Measurements from ENCODE around the gene TDRD6. TPM values are rescaled to one million over a fixed set of nuclear protein-coding genes. Genes with fewer than 3 reads are reported as not detected.
"Not testable (repeated sequence)": the region's sequence is repeated elsewhere in the genome, so short reads cannot be mapped to it uniquely, and the experiment has no call there.

The TDRD6 gene
- total RNA-seq, 2 donors from 2014 or later: not detected

GRCh38 chr6:46736906-46737305 lies 49.2 kb downstream of the TDRD6 start:
- no peak overlapping the region for H3K4me3 Mint-ChIP-seq
- DNase-seq: no peak
- no peak overlapping the region for H3K27ac Mint-ChIP-seq
- H3K27me3 Mint-ChIP-seq: peaks cover 66% of the 10 kb centered on the region
- no peak for ATAC-seq
- H3K4me1 Mint-ChIP-seq: peaks cover 11% of the 10 kb centered on the region
- H3K36me3 Mint-ChIP-seq (ENCODE audit: low read depth): peaks cover 5% of the 10 kb centered on the region
- no peaks in the 10 kb centered on the region for H3K9me3 ChIP-seq (ENCODE audit: control insufficient read depth, low read length, poor library complexity, severe bottlenecking)

GRCh38 chr6:46741482-46741881 lies 53.8 kb downstream of the TDRD6 start:
- H3K4me1 Mint-ChIP-seq: no peaks in the 10 kb centered on the region
- ATAC-seq (no peak), DNase-seq (no peak)
- no peak overlapping the region for H3K27ac Mint-ChIP-seq
- no peaks in the 10 kb centered on the region for H3K36me3 Mint-ChIP-seq (ENCODE audit: low read depth)
- no peaks in the 10 kb centered on the region for H3K9me3 ChIP-seq (ENCODE audit: control insufficient read depth, low read length, poor library complexity, severe bottlenecking)
- H3K27me3 Mint-ChIP-seq: peaks cover 34% of the 10 kb centered on the region
- no peak overlapping the region for H3K4me3 Mint-ChIP-seq

- Mint-ChIP-seq H3K27ac (no peak overlapping the region), H3K4me1 (no peaks in the 10 kb centered on the region), H3K36me3 (ENCODE audit: low read depth) (no peaks in the 10 kb centered on the region), H3K27me3 (peaks cover 31% of the 10 kb centered on the region), H3K4me3 (no peak overlapping the region)
- H3K9me3 ChIP-seq (ENCODE audit: control insufficient read depth, low read length, poor library complexity, severe bottlenecking): no peaks in the 10 kb centered on the region
- DNase-seq (no peak), ATAC-seq (no peak)
Measured at GRCh38 chr6:46741910-46742309, 54.2 kb downstream of the TDRD6 start.

GRCh38 chr6:46743425-46744158 lies 55.9 kb downstream of the TDRD6 start:
- no peak for DNase-seq
- Mint-ChIP-seq H3K4me1 (no peaks in the 10 kb centered on the region), H3K4me3 (no peak overlapping the region), H3K27me3 (peaks cover 14% of the 10 kb centered on the region), H3K36me3 (ENCODE audit: low read depth) (no peaks in the 10 kb centered on the region), H3K27ac (no peak overlapping the region)
- ATAC-seq: no peak
- no peaks in the 10 kb centered on the region for H3K9me3 ChIP-seq (ENCODE audit: control insufficient read depth, low read length, poor library complexity, severe bottlenecking)

- not testable (repeated sequence) for H3K36me3 Mint-ChIP-seq (ENCODE audit: low read depth); DNase-seq; H3K4me3 Mint-ChIP-seq; H3K27ac Mint-ChIP-seq; H3K9me3 ChIP-seq (ENCODE audit: control insufficient read depth, low read length, poor library complexity, severe bottlenecking); H3K4me1 Mint-ChIP-seq; ATAC-seq
- H3K27me3 Mint-ChIP-seq: peaks cover 12% of the 10 kb centered on the region
Measured at GRCh38 chr6:46744159-46744725, 56.6 kb downstream of the TDRD6 start.

GRCh38 chr6:46745973-46746372 lies 58.3 kb downstream of the TDRD6 start:
- no peak for DNase-seq
- Mint-ChIP-seq H3K4me3 (no peak overlapping the region), H3K27ac (no peak overlapping the region), H3K36me3 (ENCODE audit: low read depth) (no peaks in the 10 kb centered on the region), H3K4me1 (no peaks in the 10 kb centered on the region), H3K27me3 (peaks cover 12% of the 10 kb centered on the region)
- H3K9me3 ChIP-seq (ENCODE audit: control insufficient read depth, low read length, poor library complexity, severe bottlenecking): no peaks in the 10 kb centered on the region
- ATAC-seq: no peak

GRCh38 chr6:46746696-46747095 lies 59.0 kb downstream of the TDRD6 start, which contains the start of gene ANKRD66:
Gene ANKRD66 (plus strand): TSS chr6:46746933. CDS start chr6:46751949, 5,016 bp downstream.
- H3K9me3 ChIP-seq (ENCODE audit: control insufficient read depth, low read length, poor library complexity, severe bottlenecking): no peaks in the 10 kb centered on the region
- no peak for ATAC-seq
- Mint-ChIP-seq H3K27me3 (peaks cover 12% of the 10 kb centered on the region), H3K36me3 (ENCODE audit: low read depth) (no peaks in the 10 kb centered on the region), H3K4me1 (no peaks in the 10 kb centered on the region), H3K4me3 (no peak within 1 kb of the TSS), H3K27ac (no peak within 1 kb of the TSS)
- no peak for DNase-seq

GRCh38 chr6:46748940-46749503 lies 61.3 kb downstream of the TDRD6 start:
- ATAC-seq: no peak
- H3K36me3 Mint-ChIP-seq (ENCODE audit: low read depth): no peaks in the 10 kb centered on the region
- no peaks in the 10 kb centered on the region for H3K9me3 ChIP-seq (ENCODE audit: control insufficient read depth, low read length, poor library complexity, severe bottlenecking)
- H3K4me1 Mint-ChIP-seq: no peaks in the 10 kb centered on the region
- no peak for DNase-seq
- no peak overlapping the region for H3K4me3 Mint-ChIP-seq
- no peak overlapping the region for H3K27ac Mint-ChIP-seq
- H3K27me3 Mint-ChIP-seq: peaks cover 20% of the 10 kb centered on the region

GRCh38 chr6:46749731-46750130 lies 62.0 kb downstream of the TDRD6 start:
- no peak for ATAC-seq
- no peak overlapping the region for H3K4me3 Mint-ChIP-seq

GRCh38 chr6:46751658-46752057 lies 64.0 kb downstream of the TDRD6 start:
- H3K36me3 Mint-ChIP-seq (ENCODE audit: low read depth): no peaks in the 10 kb centered on the region
- no peaks in the 10 kb centered on the region for H3K4me1 Mint-ChIP-seq
- no peak overlapping the region for H3K4me3 Mint-ChIP-seq
- H3K27ac Mint-ChIP-seq: no peak overlapping the region
- H3K9me3 ChIP-seq (ENCODE audit: control insufficient read depth, low read length, poor library complexity, severe bottlenecking): no peaks in the 10 kb centered on the region
- H3K27me3 Mint-ChIP-seq: peaks cover 14% of the 10 kb centered on the region
- ATAC-seq (no peak), DNase-seq (no peak)

More at GRCh38 chr6:46749731-46750130, 62.0 kb downstream of the TDRD6 start:
- Mint-ChIP-seq H3K27me3 (peaks cover 20% of the 10 kb centered on the region), H3K36me3 (ENCODE audit: low read depth) (no peaks in the 10 kb centered on the region), H3K4me1 (no peaks in the 10 kb centered on the region), H3K27ac (no peak overlapping the region)
- H3K9me3 ChIP-seq (ENCODE audit: control insufficient read depth, low read length, poor library complexity, severe bottlenecking): no peaks in the 10 kb centered on the region
- no peak for DNase-seq

Other genes with a start within 250 kb of the TDRD6 start
- gene RCAN2, start 196.4 kb upstream of the TDRD6 start, total RNA-seq: not detected
- not detected for gene CYP39A1, start 35.1 kb upstream of the TDRD6 start, total RNA-seq
- gene SLC25A27, start 34.9 kb upstream of the TDRD6 start, total RNA-seq: 1 to 10 TPM in 1 of 2 donors, not detected in 1; 1.6 TPM
- gene PLA2G7, start 47.5 kb downstream of the TDRD6 start, total RNA-seq: under 1 TPM in 1 of 2 donors, not detected in 1; 0.20 TPM
- gene ANKRD66, start 59.0 kb downstream of the TDRD6 start, total RNA-seq: not detected
- not detected for gene MEP1A, start 105.5 kb downstream of the TDRD6 start, total RNA-seq
- gene ADGRF5, start 234.1 kb downstream of the TDRD6 start, total RNA-seq: not detected